GM19438 (cell line): Measurements from ENCODE around the gene TNFRSF4.
"Not testable (repeated sequence)": the region's sequence is repeated elsewhere in the genome, so short reads cannot be mapped to it uniquely, and the experiment has no call there.

Experiments
- ATAC-seq: cut with Tn5 transposase; IDR thresholded peaks from one replicate; pipeline ENCODE4 v1.9.1; 2021; ENCODE audit warnings: low read depth; ENCODE audit not compliant: unreplicated experiment

The TNFRSF4 gene

GRCh38 chr1:1185101-1185765, 28.7 kb downstream of the TNFRSF4 start:
- no peak for ATAC-seq

GRCh38 chr1:1183833-1184775, 29.8 kb downstream of the TNFRSF4 start:
- no peak for ATAC-seq

DNA sequence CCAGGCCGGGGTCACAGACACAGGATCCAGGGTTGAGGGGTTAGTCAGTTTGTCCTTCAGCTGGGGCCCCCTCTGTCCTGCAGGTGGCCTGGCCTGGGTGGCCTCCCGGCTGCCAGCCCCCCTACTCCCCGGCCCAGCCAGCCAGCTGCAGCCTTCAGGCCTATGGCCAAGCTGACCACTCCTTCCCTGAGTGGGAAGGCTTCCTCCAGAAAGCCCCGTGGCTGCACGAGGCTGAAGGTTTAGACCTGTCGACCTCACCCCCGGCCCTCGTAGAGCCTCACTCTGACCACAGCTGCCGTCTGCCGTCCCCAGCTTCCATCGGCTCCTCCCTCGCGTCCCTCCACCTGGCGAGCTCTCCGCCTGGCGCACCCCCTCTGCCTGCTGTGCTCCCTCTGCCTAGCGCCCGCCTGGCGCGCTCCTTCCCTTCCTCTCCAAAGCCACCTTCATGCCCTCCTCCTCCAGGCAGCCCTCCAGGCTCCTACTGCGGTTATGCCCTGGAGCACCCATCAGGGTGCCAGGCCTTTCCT, 30.7 kb downstream of the TNFRSF4 start:
- ATAC-seq = no peak

GRCh38 chr1:1182491-1183220, 31.3 kb downstream of the TNFRSF4 start:
- no peak for ATAC-seq

- no peak for ATAC-seq
Observed at GRCh38 chr1:1181938-1182410, 32.0 kb downstream of the TNFRSF4 start.

GRCh38 chr1:1181129-1181937, 32.6 kb downstream of the TNFRSF4 start:
- no peak for ATAC-seq

DNA sequence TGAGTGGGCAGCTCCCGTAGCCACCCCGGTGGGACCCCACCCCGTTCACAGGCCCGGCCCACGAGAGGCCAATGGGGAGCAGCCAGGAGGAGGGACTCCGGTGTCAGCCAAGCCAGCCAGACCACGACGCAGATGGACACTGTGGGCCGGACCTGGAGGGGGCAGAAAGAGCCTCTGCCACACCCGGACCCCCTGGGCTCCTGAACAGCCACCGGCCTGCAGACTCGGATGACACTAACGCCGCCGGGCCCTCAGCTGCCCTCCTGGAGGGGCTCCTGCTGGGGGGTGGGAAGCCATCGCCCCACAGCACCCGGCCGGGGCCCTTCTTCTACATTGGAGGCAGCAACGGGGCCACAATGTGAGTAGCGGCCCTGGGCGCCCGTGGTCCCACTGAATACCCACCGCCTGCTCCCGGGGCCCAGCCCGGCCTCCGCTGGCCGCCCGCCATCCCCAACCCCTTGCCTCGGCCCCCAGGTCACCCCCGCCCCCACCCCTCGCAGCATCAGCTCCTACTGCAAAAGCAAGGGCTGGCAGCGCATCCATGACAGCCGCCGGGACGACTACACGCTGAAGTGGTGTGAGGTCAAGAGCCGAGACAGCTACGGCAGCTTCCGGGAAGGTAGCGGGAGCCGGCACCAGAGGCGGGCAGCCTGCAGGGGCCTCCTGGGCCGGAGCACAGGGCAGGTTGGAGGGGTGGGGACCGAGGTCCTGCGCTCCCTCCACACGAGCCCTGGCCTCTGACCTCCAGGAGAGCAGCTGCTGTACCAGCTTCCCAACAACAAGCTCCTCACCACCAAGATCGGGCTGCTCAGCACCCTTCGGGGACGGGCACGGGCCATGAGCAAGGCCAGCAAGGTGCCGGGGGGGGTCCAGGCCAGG, 33.7 kb downstream of the TNFRSF4 start:
- no peak for ATAC-seq

DNA sequence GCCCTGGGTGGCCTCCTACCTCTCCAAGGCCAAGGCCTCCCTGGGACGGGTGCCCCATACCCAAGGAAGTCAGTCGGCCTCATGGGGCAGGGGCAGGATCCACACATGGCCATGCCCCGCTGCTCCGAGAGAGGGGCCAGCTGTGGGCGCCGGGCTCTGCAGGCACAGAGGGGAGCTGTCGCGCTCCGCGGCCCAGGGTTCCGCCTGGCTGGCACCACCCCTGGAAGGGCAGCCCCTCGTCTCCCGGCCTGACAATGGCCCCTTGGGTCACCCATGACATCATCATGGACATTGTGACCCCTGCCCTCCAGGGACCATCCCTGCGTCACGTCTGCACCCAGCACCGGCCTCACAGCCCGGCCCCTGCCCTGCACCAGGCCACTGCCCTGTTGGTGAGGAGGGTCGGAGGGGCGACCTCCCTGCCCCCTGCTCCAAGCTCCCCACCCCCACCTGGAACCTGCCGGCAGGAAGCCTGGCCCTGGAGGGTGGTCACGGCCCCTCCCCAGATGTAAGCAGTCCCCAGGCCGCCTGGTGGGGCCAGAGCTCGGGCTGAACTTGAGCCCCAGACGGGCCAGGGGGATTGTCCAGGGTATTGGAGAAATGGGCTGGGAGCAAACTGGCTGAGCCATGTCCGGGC, 34.5 kb downstream of the TNFRSF4 start:
- no peak for ATAC-seq

GRCh38 chr1:1178794-1179331, 35.1 kb downstream of the TNFRSF4 start:
- ATAC-seq = no peak

- no peak for ATAC-seq
Observed at GRCh38 chr1:1177452-1178206, 36.3 kb downstream of the TNFRSF4 start.

GRCh38 chr1:1176931-1177330, 37.0 kb downstream of the TNFRSF4 start:
- no peak for ATAC-seq

GRCh38 chr1:1176063-1176761, 37.7 kb downstream of the TNFRSF4 start:
- ATAC-seq = not testable (repeated sequence)

- no peak for ATAC-seq
Observed at GRCh38 chr1:1175221-1176062, 38.5 kb downstream of the TNFRSF4 start.

GRCh38 chr1:1173793-1174415, 40.0 kb downstream of the TNFRSF4 start, which contains the start of gene TTLL10:
Gene TTLL10 (plus strand): TSS chr1:1173880. CDS start chr1:1179216, 5,336 bp downstream.
- no peak for ATAC-seq

GRCh38 chr1:1173061-1173792, 40.7 kb downstream of the TNFRSF4 start:
- ATAC-seq = no peak
